Trophoblast cell (in vitro differentiated cells and primary cell): Measurements from ENCODE around the gene SELENOW.
"Not testable (repeated sequence)": the region's sequence is repeated elsewhere in the genome, so short reads cannot be mapped to it uniquely, and the experiment has no call there.

ENCODE experiments used
- DNase-seq, 2 donors: peaks; one replicate each; pipeline ENCODE4 v3.0.0-alpha.2; 2016
- H2AFZ ChIP-seq: 2 replicates; pipeline ENCODE4 v1.6.1; 2013; ENCODE audit warnings: low read length, moderate library complexity, mild to moderate bottlenecking; ENCODE audit not compliant: insufficient read depth, poor library complexity
- H2AK5ac ChIP-seq: 2 replicates; pipeline ENCODE4 v1.6.1; 2013; ENCODE audit warnings: mild to moderate bottlenecking, low read length
- H2BK120ac ChIP-seq: 2 replicates; pipeline ENCODE4 v1.6.1; 2013; ENCODE audit warnings: low read length, mild to moderate bottlenecking, moderate library complexity; ENCODE audit not compliant: insufficient read depth, poor library complexity
- H2BK12ac ChIP-seq: 2 replicates; pipeline ENCODE4 v1.6.1; 2013; ENCODE audit warnings: mild to moderate bottlenecking, low read length, moderate library complexity
- H2BK5ac ChIP-seq: 2 replicates; pipeline ENCODE4 v1.6.1; 2013; ENCODE audit warnings: low read length, low read depth, moderate library complexity, mild to moderate bottlenecking; ENCODE audit not compliant: poor library complexity
- H3K14ac ChIP-seq: 2 replicates; pipeline ENCODE4 v1.6.1; 2013; ENCODE audit warnings: mild to moderate bottlenecking, low read length
- H3K18ac ChIP-seq: 2 replicates; pipeline ENCODE4 v1.6.1; 2013; ENCODE audit warnings: mild to moderate bottlenecking, low read length
- H3K23ac ChIP-seq: 2 replicates; pipeline ENCODE4 v1.6.1; 2013; ENCODE audit warnings: low read length
- H3K27ac ChIP-seq: 2 replicates; pipeline ENCODE4 v1.5.1; 2013; ENCODE audit warnings: low read depth, mild to moderate bottlenecking, inconsistent platforms, low read length, moderate library complexity
- H3K27me3 ChIP-seq: 2 replicates; pipeline ENCODE4 v1.6.1; 2013; ENCODE audit warnings: inconsistent platforms, mild to moderate bottlenecking, low read length, moderate library complexity; ENCODE audit not compliant: insufficient read depth
- H3K36me3 ChIP-seq, 2 experiments: 1 replicate in 1 of 2; 2 replicates in 1 of 2; pipeline ENCODE4 v1.6.1; 2013; ENCODE audit warnings: low read length in 2 of 2, mild to moderate bottlenecking in 2 of 2, moderate library complexity in 1 of 2; ENCODE audit not compliant: insufficient read depth in 2 of 2, control insufficient read depth in 1 of 2
- H3K4ac ChIP-seq: 2 replicates; pipeline ENCODE4 v1.6.1; 2013; ENCODE audit warnings: low read depth, mild to moderate bottlenecking, low read length, moderate library complexity
- H3K4me1 ChIP-seq, 2 experiments: 1 replicate in 1 of 2; 2 replicates in 1 of 2; pipeline ENCODE4 v1.6.1; 2013; ENCODE audit warnings: low read length in 2 of 2, mild to moderate bottlenecking in 2 of 2, moderate library complexity in 1 of 2; ENCODE audit not compliant: insufficient read depth in 2 of 2, control insufficient read depth in 1 of 2
- H3K4me2 ChIP-seq: 2 replicates; pipeline ENCODE4 v1.6.1; 2013; ENCODE audit warnings: inconsistent platforms, mild to moderate bottlenecking, low read length, moderate library complexity
- H3K4me3 ChIP-seq: 2 replicates; pipeline ENCODE4 v1.5.1; 2013; ENCODE audit warnings: mild to moderate bottlenecking, low read depth, low read length, inconsistent platforms
- H3K79me1 ChIP-seq: one replicate; pipeline ENCODE4 v1.6.1; 2013; ENCODE audit warnings: low read length
- H3K79me2 ChIP-seq: 2 replicates; pipeline ENCODE4 v1.6.1; 2013; ENCODE audit warnings: low read length, mild to moderate bottlenecking; ENCODE audit not compliant: control insufficient read depth, insufficient read depth, poor library complexity
- H3K9ac ChIP-seq: 2 replicates; pipeline ENCODE4 v1.6.1; 2013; ENCODE audit warnings: mild to moderate bottlenecking, low read length
- H3K9me3 ChIP-seq: 2 replicates; pipeline ENCODE4 v1.6.1; 2013; ENCODE audit warnings: low read depth, mild to moderate bottlenecking, control low read depth, inconsistent platforms, low read length; ENCODE audit not compliant: insufficient read depth
- H4K12ac ChIP-seq: 2 replicates; pipeline ENCODE4 v1.6.1; 2013; ENCODE audit warnings: low read depth, mild to moderate bottlenecking, low read length, moderate library complexity
- H4K8ac ChIP-seq: 2 replicates; pipeline ENCODE4 v1.6.1; 2013; ENCODE audit warnings: low read depth, mild to moderate bottlenecking, low read length, moderate library complexity
- H4K91ac ChIP-seq: one replicate; pipeline ENCODE4 v1.6.1; 2013; ENCODE audit warnings: low read depth, mild to moderate bottlenecking, low read length, moderate library complexity
- WGBS: extraction: QIAGEN DNeasy Blood & Tissue Kit; methylation state at CpG from one replicate; pipeline ENCODE4 v1.1.7; 2013; ENCODE audit warnings: missing lambda C conversion rate; ENCODE audit not compliant: insufficient read length, insufficient coverage; ENCODE audit errors: extremely low coverage; 5-methylcytosine and 5-hydroxymethylcytosine counted together

The SELENOW gene

DNA sequence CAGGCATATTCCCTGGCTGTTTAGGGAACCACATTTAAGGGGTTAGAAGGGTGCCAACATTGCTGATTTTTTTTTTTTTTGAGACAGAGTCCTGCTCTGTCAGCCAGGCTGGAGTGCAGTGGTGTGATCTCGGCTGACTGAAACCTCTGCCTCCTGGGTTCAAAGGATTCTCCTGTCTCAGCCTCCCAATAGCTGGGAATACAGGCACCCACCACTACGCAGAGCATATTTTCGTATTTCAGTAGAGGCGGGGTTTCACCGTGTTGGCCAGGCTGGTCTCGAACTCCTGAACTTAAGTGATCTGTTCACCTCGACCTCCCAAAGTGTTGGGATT lies 35.5 kb downstream of the SELENOW start:
- Histone ChIP-seq H3K9me3 (no peaks in the 10 kb centered on the region), H3K14ac (no peak overlapping the region), H3K4ac (no peak overlapping the region), H2AFZ (no peak overlapping the region), H3K79me1 (no peaks in the 10 kb centered on the region), H4K12ac (no peak overlapping the region), H3K27ac (no peak overlapping the region), H4K91ac (no peak overlapping the region), H2BK120ac (no peak overlapping the region), H3K9ac (no peak overlapping the region), H3K4me2 (no peak overlapping the region), H2AK5ac (no peak overlapping the region), H2BK5ac (no peak overlapping the region), H3K23ac (no peak overlapping the region), H2BK12ac (no peak overlapping the region), H3K4me3 (no peak overlapping the region), H3K18ac (no peak overlapping the region), H3K4me1 (no peaks in the 10 kb centered on the region), H3K79me2 (no peaks in the 10 kb centered on the region), H3K27me3 (no peaks in the 10 kb centered on the region), H4K8ac (no peak overlapping the region), H3K36me3 (no peaks in the 10 kb centered on the region)
- WGBS, result no CpG with 5 or more reads among the region's 7 CpGs
- no peak for DNase-seq

DNA sequence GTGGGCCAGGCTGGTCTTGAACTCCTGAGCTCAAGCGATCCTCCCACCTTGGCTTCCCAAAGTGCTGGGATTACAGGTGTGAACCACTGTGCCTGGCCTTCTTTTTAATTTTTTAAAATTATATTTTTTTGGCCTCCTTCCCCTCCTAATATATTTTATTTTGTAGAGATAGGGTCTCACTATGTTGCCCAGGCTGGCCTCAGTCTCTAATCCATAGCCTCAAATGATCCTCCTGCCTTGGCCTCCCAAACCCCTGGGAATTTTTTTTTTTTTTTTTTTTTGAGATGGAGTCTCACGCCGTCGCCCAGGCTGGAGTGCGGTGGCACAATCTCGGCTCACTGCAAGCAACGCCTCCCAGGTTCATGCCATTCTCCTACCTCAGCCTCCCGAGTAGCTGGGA lies 37.8 kb downstream of the SELENOW start:
- H3K4me1 ChIP-seq, H2AK5ac ChIP-seq, H3K36me3 ChIP-seq, H2BK120ac ChIP-seq, H3K9ac ChIP-seq, H3K9me3 ChIP-seq, H3K27me3 ChIP-seq, H4K8ac ChIP-seq, H2AFZ ChIP-seq, H3K23ac ChIP-seq, DNase-seq, H3K4ac ChIP-seq, H2BK12ac ChIP-seq, H3K79me2 ChIP-seq, H4K12ac ChIP-seq, H3K27ac ChIP-seq, H3K4me3 ChIP-seq, H3K18ac ChIP-seq, H3K79me1 ChIP-seq, H2BK5ac ChIP-seq, H3K4me2 ChIP-seq, H4K91ac ChIP-seq, H3K14ac ChIP-seq: not testable (repeated sequence)
- WGBS, result no CpG with 5 or more reads among the region's 8 CpGs

DNA sequence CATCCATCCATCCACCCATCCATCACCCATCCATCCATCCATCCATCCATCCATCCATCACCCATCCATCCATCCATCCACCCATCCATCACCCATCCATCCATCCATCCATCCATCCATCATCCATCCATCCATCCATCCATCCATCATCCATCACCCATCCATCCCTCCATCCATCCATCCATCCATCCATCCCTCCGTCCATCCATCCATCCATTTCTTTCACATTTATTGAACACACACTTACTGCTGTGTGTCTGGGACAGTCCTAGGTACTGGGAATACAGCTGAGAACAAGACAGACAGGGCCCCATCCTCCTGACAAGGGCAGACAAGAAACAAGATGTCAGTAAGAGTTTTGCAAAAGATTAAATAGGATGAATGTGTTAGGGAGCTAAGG lies 39.7 kb downstream of the SELENOW start:
- not testable (repeated sequence) for H4K91ac ChIP-seq, H3K36me3 ChIP-seq, H2AFZ ChIP-seq, H2AK5ac ChIP-seq, H3K27me3 ChIP-seq, H4K12ac ChIP-seq, H3K79me1 ChIP-seq, H3K18ac ChIP-seq, H3K27ac ChIP-seq, H3K4me1 ChIP-seq, H4K8ac ChIP-seq, H2BK5ac ChIP-seq, H2BK12ac ChIP-seq, H3K4me2 ChIP-seq, H3K4ac ChIP-seq, H3K14ac ChIP-seq, H3K23ac ChIP-seq, H3K4me3 ChIP-seq, H2BK120ac ChIP-seq, DNase-seq, H3K9me3 ChIP-seq, H3K79me2 ChIP-seq, H3K9ac ChIP-seq
- WGBS, result 100% methylated on average over 1 of the region's 1 CpG

DNA sequence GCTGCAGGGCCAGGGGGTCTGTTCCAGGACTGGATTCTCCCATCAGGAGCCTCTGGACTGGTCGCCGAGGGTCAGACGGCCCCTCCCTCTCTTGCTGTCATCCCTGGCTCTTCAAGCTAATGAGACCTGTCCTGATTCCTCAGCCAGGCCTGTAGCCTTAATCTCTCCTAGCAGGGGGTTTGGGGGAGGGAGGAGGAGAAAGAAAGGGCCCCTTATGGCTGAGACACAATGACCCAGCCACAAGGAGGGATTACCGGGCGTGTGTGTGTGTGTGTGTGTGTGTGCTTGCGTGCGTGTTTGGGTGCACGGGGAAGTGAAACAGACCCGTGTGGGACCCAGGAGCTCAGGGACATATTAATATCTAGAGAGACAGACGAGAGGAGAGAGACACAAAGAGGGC lies 41.4 kb downstream of the SELENOW start:
- H3K79me1 ChIP-seq, result no peaks in the 10 kb centered on the region
- H3K4ac ChIP-seq, result no peak overlapping the region
- no peak overlapping the region for H4K12ac ChIP-seq
- H3K9me3 ChIP-seq, result peaks cover 1% of the 10 kb centered on the region
- H3K9ac ChIP-seq, result no peak overlapping the region
- no peaks in the 10 kb centered on the region for H3K79me2 ChIP-seq
- no peak overlapping the region for H2BK120ac ChIP-seq
- H3K4me1 ChIP-seq, result no peaks in the 10 kb centered on the region
- no peak overlapping the region for H2BK12ac ChIP-seq
- no peak overlapping the region for H2BK5ac ChIP-seq
- no peak overlapping the region for H3K14ac ChIP-seq
- H3K27ac ChIP-seq, result no peak overlapping the region
- no peak overlapping the region for H3K4me3 ChIP-seq
- no peak overlapping the region for H3K4me2 ChIP-seq
- WGBS, result no CpG with 5 or more reads among the region's 10 CpGs
- no peaks in the 10 kb centered on the region for H3K27me3 ChIP-seq
- H3K36me3 ChIP-seq, result no peaks in the 10 kb centered on the region
- no peak overlapping the region for H4K91ac ChIP-seq
- no peak overlapping the region for H3K18ac ChIP-seq
- H2AFZ ChIP-seq, result no peak overlapping the region
- no peak overlapping the region for H2AK5ac ChIP-seq
- H3K23ac ChIP-seq, result no peak overlapping the region
- no peak overlapping the region for H4K8ac ChIP-seq
- no peak for DNase-seq

DNA sequence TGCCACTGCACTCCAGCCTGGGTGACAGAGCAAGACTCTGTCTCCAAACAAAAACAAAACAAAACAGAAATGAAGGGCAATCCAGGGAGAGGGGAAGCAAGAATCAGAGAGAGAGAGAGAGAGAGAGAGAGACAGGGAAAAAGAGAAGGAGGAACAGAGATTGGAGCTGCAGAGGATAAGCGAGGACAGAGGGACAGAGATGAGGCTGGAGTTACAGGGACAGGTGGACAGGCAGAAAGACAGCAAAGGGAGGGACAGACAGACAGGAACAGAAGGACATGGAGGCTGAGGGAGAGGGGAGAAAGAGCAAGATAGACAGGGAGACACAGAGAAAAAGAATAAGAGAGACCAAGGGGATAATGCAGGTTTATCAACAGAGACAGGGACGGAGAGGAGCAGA lies 41.9 kb downstream of the SELENOW start:
- no peak overlapping the region for H4K91ac ChIP-seq
- no peaks in the 10 kb centered on the region for H3K36me3 ChIP-seq
- H2AK5ac ChIP-seq, result no peak overlapping the region
- no peaks in the 10 kb centered on the region for H3K79me1 ChIP-seq
- no peak overlapping the region for H2BK5ac ChIP-seq
- DNase-seq, result no peak
- H3K79me2 ChIP-seq, result no peaks in the 10 kb centered on the region
- H2AFZ ChIP-seq, result no peak overlapping the region
- no peak overlapping the region for H4K8ac ChIP-seq
- no CpG with 5 or more reads among the region's 2 CpGs for WGBS
- H3K23ac ChIP-seq, result no peak overlapping the region
- H3K4me1 ChIP-seq, result no peaks in the 10 kb centered on the region
- no peak overlapping the region for H2BK12ac ChIP-seq
- H3K27me3 ChIP-seq, result no peaks in the 10 kb centered on the region
- H3K4ac ChIP-seq, result no peak overlapping the region
- no peak overlapping the region for H3K18ac ChIP-seq
- peaks cover 1% of the 10 kb centered on the region for H3K9me3 ChIP-seq
- H2BK120ac ChIP-seq, result no peak overlapping the region
- H4K12ac ChIP-seq, result no peak overlapping the region
- no peak overlapping the region for H3K4me3 ChIP-seq
- H3K14ac ChIP-seq, result no peak overlapping the region
- H3K4me2 ChIP-seq, result no peak overlapping the region
- H3K27ac ChIP-seq, result no peak overlapping the region
- no peak overlapping the region for H3K9ac ChIP-seq
